HG03066 (cell line): ENCODE data around the gene MCRIP2.

ENCODE experiments used
- ATAC-seq: cut with Tn5 transposase; IDR thresholded peaks from one replicate; pipeline ENCODE4 v1.9.1; 2021; ENCODE audit warnings: low read depth; ENCODE audit not compliant: unreplicated experiment

Gene MCRIP2

DNA sequence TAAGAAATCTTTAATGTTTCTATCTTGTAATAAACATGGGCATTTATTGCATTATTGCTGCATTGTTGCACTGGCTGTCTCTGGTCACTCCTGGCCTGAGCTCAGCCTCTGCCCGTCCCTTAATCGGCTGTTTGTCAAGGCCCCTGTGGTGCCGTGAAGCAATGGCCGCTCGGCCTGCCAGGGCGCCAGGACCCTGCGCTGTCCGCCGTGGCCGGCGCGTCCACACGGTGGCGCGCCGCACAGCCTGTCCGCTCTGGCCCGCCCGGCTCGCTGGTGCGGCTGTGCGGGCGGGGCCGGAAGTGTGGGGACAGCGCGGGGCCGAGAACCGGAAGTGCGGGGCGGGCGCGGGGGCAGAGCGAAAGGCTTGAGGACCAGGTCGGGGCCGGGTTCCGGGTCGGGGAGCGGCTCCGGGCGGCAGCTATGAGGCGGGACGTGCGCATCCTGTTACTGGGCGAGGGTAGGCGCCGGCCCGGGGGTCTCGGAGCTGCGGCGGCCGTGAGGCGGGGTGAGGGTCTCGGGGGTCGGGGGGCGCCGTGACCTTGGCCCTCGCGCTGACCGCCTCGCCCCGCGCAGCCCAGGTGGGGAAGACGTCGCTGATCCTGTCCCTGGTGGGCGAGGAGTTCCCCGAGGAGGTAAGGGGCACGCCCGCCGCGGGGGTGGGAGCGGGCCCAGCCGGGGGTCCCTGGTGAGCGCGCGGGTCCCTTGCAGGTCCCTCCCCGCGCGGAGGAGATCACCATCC is 26.3 kb downstream of the MCRIP2 start, which contains the start of gene RHOT2:
TSS of gene RHOT2 (plus strand) at position 353 of the 739 bp plus-strand sequence. CDS start at position 421, 68 bp downstream.
- ATAC-seq, result peak; percentile 77

DNA sequence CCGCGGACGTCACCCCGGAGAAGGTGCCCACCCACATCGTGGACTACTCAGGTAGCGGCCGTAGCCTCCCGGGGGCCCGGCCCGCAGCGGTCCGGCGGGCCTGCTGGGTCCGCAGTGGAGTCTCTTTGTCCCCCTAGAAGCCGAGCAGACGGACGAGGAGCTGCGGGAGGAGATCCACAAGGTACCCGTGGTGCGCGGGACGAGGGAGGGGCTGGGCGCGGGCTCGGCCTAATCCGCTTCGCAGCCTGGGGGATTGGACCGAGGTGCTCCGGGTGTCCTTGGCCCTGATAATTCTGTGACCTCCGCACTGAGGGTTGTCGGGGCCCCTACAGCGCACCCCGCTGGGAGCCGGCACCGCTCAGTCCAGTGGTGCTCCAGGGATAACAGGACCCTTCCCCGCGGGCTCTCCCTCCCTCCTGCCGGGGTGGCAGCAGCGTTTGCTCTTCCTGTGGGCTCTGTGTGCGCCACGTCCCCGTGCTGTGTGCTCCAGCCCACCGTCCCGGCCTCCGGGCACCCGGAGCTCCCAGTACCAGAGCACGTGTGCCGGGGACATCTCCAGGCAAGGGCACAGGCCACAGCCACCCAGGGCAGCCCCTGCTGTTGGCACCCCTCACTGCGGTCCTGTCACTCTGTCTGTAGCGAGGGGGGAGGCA is 27.0 kb downstream of the MCRIP2 start:
- peak; percentile 14 for ATAC-seq

DNA sequence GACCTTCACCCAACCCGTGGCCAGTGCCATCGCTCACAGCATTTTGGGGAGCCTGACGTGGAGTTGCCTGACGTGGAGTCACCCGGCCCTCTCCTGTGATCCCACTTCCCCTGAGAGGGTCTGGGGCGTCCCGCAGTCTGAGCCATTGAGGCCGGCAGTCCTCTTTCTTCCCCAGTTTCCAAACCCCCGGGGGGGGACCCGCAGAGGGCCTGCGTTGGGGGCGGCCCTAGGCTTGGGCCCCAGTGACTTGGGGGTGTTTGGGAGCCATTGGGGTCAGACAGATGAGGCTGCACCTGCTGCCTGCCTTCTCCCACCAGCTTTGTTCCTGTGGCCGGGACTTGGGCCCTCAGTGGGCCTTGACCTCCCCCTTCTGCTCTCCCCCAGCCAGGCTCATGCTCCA is 28.0 kb downstream of the MCRIP2 start:
- no peak for ATAC-seq

DNA sequence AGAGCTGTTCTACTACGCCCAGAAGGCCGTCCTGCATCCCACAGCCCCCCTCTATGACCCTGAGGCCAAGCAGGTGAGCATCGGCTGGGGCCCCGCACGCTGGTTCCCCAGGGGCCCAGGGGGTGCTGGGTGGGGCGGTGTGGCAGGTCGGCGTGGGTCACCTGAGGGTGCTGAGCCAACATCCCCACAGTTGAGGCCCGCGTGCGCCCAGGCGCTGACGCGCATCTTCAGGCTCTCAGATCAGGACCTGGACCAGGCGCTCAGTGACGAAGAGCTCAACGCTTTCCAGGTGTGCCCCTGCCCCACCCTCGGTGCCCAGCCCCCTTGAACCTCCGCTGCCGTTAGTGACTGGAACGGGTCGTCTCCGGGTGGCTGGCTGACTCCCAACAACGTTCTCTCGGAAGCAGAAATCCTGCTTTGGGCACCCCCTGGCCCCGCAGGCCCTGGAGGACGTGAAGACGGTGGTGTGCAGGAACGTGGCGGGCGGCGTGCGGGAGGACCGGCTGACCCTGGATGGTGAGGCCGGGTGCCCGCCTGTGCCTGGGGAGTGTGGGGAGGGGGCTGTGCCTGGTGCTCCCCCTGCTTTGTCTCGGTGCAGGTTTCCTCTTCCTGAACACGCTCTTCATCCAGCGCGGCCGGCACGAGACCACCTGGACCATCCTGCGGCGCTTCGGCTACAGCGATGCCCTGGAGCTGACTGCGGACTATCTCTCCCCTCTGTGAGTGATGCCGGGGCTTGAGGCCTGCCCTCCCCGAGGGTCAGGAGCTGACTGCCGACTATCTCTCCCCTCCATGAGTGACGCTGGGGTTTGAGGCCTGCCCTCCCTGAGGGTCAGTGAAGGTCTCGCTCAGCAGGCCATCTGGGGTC is 29.1 kb downstream of the MCRIP2 start:
- ATAC-seq, result no peak

DNA sequence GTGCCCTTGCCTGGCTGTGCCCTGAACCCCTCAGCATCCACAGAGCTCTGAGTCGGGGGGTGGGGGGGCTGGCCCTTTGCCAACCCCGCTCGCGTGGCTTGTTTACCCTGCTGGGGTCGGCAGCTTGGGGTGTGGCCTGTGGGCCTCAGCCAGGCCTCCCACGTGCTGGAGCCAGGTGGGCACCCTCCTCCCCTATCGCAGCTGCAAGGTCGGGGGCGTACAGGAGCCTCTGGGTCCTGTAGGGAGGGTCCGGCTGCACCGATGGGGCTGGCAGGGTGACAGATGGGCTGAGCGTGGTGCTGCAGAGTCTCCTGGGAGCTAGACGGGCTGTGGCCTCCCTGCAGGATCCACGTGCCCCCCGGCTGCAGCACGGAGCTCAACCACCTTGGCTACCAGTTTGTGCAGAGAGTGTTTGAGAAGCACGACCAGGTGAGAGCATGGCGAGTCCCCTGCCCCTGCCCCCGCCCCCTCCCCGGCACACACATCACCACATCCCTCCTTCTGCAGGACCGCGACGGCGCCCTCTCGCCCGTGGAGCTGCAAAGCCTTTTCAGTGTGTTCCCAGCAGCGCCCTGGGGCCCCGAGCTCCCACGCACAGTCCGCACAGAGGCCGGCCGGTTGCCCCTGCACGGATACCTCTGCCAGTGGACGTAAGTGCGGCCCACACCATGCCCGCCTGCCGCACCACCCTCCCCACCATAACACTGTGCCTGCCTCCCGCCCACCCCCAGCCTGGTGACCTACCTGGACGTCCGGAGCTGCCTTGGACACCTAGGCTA is 29.9 kb downstream of the MCRIP2 start:
- no peak for ATAC-seq

DNA sequence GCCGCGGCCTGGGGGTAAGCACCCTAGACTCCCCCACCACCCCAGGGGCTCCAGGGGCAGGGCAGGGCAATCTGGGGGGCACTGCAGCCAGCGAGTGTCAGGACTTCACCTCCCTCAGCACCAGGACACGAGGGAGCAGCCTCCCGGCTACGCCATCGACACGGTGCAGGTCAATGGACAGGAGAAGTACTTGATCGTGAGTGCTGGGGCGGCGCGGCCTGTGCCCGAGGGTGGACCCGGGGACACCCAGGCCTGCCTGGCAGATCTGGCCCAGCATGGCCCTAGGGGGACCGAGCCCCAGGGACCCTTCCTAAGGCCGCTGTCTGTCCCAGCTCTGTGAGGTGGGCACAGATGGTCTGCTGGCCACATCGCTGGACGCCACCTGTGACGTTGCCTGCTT is 30.7 kb downstream of the MCRIP2 start:
- ATAC-seq, result no peak

DNA sequence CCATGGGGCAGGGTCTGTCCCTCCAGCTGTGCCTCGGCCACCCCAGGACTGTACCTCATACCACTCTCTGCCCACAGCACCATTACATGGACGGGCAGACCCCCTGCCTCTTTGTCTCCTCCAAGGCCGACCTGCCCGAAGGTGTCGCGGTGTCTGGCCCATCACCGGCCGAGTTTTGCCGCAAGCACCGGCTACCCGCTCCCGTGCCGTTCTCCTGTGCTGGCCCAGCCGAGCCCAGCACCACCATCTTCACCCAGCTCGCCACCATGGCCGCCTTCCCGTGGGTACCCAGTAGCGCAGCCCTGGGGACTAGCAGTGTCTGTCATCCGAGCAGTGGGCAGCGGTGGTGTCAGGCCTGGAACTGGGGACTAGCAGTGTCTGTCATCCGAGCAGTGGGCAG is 31.2 kb downstream of the MCRIP2 start:
- ATAC-seq, result no peak

DNA sequence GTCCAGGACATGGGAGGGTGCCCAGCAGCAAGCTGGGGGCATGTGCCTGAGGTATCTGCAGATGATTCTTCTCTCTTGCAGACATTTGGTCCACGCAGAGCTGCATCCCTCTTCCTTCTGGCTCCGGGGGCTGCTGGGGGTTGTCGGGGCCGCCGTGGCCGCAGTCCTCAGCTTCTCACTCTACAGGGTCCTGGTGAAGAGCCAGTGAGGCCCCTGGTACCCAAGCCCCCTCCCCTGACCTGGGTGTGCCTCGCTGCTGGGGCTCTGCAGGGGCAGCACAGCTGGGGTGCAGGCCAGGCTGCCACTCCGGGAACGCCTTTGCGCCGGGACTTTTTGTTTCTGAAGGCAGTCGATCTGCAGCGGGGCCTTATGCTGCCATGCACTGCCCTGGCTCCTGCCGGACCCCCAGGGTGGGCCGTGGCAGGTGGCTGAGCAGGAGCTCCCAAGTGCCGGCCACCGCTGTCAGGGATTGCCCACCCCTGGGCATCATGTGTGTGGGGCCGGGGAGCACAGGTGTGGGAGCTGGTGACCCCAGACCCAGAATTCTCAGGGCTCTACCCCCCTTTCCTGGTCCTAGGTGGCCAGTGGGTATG is 31.9 kb downstream of the MCRIP2 start:
- ATAC-seq, result no peak

DNA sequence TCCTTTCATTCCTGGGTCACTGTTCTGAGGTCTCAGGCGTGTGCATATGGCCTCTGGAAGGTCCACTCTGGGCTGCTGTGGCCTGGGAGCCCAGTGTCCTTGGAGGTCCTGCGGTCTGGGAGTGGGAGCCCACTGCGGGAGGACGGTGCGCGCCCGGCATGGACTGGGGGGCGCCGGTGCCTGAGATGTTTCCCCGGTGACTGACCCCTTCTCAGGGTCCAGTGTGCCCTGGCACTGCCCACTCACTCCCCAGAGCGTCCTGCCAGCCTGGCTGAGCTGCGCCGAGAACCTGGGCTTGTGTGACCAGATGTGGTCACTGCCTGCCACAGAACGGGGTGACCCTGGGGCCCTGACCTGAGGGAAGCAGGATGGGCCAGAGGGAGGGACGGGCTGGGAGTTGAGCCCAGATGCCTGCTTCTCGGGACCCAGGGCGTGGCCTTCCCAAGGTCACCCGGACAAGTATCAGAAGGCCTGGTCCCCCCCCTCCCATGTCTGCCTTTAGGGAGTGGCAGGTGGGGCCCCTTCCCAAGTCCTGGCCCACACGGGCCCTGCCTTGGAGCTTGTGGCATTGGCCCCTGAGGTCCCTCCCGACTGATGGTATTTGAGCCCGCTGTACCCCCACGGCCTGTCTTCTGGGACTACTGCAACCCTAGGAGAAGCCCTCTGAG is 32.7 kb downstream of the MCRIP2 start:
- no peak for ATAC-seq

DNA sequence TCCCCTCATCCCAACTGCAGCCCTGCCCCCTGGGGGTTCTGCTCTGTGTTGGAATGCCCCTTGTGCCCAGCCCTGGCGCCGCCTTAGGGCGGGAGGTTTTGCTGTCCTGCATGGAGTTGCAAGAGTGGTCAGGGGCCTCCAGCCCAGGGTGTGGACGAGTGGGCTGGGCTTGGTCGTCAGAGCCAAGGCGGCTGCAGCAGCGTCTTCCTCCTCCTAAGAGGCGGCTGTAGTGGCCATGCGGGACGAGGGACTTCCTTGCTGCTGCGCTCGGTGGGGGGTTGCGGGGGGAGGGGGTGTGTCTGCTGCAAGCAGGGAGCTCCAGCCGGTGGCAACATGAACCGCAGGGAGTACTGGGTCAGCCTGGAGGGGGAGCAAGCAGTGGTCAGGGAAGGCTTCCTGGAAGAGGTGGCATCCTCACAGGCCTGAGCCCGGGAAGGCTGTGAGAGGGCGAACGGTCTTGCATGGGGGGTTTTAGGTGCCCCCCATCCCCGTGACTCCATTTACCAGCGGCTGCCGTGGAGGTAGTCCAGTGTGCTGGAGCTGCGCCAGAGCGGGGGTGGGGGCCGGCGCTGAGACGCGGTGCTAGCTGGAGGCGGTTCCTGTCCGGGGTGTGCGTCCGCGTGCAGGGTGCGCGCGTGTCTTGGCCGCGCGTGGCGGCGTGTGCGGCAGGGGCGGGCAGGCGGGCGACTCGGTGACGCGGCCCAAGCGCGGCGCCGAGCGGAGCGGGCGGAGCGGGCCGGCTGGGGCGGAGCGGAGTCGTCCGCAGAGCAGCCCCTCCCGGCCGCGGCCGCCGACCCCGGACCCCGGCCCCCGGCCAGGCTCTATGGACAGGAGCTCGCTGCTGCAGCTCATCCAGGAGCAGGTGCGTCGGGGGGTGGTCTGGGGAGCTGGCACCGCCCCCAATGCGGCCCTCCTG is 33.6 kb downstream of the MCRIP2 start, which contains the start of gene RHBDL1:
TSS of gene RHBDL1 (plus strand) at position 704 of the 916 bp plus-strand sequence. CDS start at position 824, 120 bp downstream.
- ATAC-seq, result no peak

DNA sequence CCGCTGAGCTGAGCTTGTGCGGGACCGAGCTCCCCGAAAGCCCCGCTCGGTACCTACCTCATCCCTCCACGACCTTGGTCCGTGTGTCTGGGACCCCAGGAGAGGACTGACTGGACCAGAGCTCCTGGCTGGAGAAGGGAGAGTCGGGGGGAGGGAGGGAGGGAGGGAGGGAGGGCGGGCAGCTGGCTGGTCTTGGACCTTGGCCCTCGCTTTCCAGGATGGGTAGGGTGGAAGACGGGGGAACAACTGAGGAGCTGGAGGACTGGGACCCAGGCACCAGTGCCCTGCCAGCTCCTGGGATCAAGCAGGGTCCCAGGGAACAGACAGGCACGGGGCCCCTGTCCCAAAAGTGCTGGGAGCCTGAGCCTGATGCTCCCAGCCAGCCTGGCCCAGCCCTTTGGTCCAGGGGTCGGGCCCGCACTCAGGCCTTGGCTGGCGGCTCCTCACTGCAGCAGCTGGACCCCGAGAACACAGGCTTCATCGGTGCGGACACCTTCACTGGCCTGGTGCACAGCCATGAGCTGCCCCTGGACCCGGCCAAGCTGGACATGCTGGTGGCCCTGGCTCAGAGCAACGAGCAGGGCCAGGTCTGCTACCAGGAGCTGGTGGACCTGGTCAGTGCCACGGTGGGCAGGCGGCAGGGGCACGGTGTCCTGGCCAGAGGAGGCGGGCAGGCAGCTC is 34.4 kb downstream of the MCRIP2 start:
- no peak for ATAC-seq

DNA sequence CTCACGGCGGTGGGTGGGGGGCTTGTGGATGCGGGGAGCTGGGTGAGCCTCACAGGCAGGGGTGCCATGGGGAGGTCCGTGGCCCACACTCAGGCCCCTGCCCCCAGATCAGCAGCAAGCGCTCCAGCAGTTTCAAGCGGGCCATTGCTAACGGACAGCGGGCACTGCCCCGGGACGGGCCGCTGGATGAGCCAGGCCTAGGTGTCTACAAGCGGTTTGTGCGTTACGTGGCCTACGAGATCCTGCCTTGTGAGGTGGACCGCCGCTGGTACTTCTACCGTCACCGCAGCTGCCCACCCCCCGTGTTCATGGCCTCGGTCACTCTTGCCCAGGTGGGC is 34.9 kb downstream of the MCRIP2 start:
- ATAC-seq, result no peak

DNA sequence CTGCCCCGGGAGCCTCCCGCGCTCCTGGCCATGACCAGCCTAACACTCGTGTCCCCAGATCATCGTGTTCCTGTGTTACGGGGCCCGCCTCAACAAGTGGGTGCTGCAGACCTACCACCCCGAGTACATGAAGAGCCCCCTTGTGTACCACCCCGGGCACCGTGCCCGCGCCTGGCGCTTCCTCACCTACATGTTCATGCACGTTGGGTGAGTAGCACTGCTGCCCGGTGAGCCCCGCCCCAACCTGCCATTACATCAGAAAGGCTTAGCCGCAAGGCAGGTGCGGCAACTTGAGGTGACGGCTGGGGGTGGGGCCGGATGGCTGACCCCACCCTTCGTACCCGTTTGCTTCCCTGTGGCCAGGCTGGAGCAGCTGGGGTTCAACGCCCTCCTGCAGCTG is 35.3 kb downstream of the MCRIP2 start:
- no peak for ATAC-seq

DNA sequence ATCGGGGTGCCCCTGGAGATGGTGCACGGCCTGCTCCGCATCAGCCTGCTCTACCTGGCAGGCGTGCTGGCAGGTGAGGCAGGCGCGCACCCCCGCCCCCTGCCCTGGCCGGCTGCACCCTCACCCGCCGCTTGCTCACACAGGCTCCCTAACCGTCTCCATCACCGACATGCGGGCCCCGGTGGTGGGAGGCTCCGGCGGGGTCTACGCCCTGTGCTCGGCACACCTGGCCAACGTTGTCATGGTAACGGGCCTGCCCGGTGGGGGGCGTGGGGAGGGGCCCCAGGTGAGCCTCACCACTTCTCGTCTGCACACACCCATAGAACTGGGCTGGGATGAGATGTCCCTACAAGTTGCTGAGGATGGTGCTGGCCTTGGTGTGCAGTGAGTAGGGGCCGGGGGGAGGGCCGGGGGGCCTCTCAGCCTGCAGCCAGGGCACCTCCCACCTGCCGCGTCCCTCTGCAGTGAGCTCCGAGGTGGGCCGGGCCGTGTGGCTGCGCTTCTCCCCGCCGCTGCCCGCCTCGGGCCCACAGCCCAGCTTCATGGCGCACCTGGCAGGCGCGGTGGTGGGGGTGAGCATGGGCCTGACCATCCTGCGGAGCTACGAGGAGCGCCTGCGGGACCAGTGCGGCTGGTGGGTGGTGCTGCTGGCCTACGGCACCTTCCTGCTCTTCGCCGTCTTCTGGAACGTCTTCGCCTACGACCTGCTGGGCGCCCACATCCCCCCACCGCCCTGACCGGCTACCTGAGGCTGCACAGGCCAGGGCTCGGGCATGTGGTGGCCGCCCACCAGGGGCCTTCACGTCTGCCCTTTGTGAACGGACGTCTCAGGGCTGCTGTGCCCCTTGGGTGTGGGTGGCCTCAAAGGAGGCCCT is 35.9 kb downstream of the MCRIP2 start:
- ATAC-seq, result no peak

DNA sequence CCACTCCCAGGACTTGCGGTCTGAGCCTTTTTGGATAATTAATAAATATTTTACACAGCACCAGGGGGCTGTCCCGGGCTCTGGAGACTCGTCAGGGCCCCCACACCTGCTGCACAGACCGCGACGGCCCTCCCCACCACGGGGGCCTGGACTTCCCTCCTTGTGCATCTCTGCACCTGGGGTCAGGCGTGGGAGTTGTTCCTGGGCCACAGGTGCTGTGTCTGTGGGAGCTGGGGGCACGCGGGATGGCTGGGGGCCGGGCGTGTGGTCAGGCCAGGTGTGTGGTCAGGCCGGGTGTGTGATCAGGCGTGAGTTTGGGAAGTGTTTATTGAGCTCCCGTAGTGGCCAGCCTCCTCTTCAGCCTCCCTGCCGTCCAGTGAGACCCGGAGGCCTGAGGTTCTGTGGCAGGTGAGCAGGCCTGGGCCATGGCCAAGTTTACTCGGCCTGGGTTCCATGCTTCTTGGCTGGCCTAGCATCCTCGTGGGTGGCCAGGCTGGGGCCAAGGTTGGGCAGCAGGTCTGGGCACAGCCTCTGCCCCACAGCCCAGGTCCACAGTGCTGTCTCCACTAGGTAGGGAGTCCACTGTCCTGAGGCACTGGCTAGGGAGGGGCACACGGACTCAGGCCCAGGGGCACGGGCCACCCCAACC is 36.7 kb downstream of the MCRIP2 start:
- ATAC-seq, result no peak
